Nephron (organoid): ENCODE data around the gene TP53BP2.

Experiments used
- H3K27ac Mint-ChIP-seq, 3 experiments: 2 replicates each; pipeline ENCODE4 v1.8.0; 2020; ENCODE audit warnings: mixed read lengths in 3 of 3, mild to moderate bottlenecking in 2 of 3, moderate library complexity in 1 of 3
- H3K27me3 Mint-ChIP-seq: 2 replicates; pipeline ENCODE4 v1.8.0; 2021; ENCODE audit warnings: low read depth, mild to moderate bottlenecking, moderate library complexity, mixed read lengths
- H3K36me3 Mint-ChIP-seq: 2 replicates; pipeline ENCODE4 v1.8.0; 2020; ENCODE audit warnings: low read depth, mixed read lengths
- H3K4me1 Mint-ChIP-seq: 2 replicates; pipeline ENCODE4 v1.8.0; 2020; ENCODE audit warnings: mixed read lengths
- H3K4me3 Mint-ChIP-seq, 3 experiments: 2 replicates each; pipeline ENCODE4 v1.8.0; 2020; ENCODE audit warnings: mild to moderate bottlenecking in 3 of 3, mixed read lengths in 3 of 3, moderate library complexity in 2 of 3
- H3K9me3 Mint-ChIP-seq: 2 replicates; pipeline ENCODE4 v1.8.0; 2020; ENCODE audit warnings: mixed read lengths
- TF ChIP-seq, protein P1 (sequence below), 3 experiments: fragments of 200-600 bp; sonication (generic); IDR thresholded peaks; one replicate each; pipeline ENCODE4 v1.5.0; 2021; ENCODE audit warnings: antibody characterized with exemption in 3 of 3; ENCODE audit not compliant: unreplicated experiment in 3 of 3

TP53BP2 gene

DNA sequence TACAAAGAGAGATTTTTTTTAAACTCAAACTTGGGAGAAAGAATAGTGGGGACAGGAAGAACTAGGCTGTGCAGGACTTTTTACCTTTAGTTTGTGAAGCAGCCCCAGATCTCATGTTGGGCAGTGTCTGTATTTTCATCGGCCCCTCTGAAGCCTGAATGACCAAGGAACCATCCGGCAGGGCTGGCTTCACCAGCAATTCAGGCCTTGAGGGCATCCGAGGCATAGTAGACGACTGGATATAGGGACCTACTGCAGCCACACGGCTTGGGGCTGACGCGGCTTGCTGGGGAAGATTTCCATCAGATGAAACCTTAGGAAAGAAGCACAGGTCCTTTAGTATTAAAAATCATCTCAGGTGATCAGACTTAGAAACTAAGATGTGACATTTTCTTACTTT lies 43.7 kb downstream of the TP53BP2 start:
- peak overlapping the region in 1 of 3 experiments; percentile 64 for H3K4me3 Mint-ChIP-seq
- no peaks in the 10 kb centered on the region for H3K9me3 Mint-ChIP-seq
- peaks cover 19% of the 10 kb centered on the region for H3K4me1 Mint-ChIP-seq
- TF ChIP-seq, protein P1, sequence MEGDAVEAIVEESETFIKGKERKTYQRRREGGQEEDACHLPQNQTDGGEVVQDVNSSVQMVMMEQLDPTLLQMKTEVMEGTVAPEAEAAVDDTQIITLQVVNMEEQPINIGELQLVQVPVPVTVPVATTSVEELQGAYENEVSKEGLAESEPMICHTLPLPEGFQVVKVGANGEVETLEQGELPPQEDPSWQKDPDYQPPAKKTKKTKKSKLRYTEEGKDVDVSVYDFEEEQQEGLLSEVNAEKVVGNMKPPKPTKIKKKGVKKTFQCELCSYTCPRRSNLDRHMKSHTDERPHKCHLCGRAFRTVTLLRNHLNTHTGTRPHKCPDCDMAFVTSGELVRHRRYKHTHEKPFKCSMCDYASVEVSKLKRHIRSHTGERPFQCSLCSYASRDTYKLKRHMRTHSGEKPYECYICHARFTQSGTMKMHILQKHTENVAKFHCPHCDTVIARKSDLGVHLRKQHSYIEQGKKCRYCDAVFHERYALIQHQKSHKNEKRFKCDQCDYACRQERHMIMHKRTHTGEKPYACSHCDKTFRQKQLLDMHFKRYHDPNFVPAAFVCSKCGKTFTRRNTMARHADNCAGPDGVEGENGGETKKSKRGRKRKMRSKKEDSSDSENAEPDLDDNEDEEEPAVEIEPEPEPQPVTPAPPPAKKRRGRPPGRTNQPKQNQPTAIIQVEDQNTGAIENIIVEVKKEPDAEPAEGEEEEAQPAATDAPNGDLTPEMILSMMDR (IDR thresholded peaks at IDR 0.05; ENCODE audit: unreplicated experiment in 3 of 3) = no peak
- no peaks in the 10 kb centered on the region for H3K27me3 Mint-ChIP-seq
- no peak overlapping the region for H3K27ac Mint-ChIP-seq
- peaks cover 82% of the 10 kb centered on the region for H3K36me3 Mint-ChIP-seq

DNA sequence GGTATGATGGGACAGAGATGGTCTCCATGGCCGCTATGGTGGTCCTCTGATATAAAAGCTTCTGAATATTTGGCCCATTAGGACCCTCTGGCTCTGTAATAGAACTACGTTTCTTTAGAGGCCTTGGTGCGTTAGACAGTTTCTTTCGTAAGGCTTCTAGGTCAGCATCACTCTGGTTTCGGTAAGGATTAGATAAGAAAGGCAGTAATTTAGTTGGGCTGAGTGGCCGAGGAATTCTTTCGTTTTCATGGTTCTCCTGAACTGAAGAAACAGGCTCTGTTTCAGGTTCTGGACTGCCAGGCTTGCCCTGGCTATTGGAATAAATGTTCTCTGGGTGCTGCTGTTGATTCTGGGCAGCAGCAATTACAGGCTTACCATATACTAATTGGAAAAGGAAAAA lies 49.5 kb downstream of the TP53BP2 start:
- Mint-ChIP-seq H3K27ac (no peak overlapping the region), H3K4me3 (no peak overlapping the region), H3K36me3 (peaks cover 70% of the 10 kb centered on the region), H3K4me1 (peaks cover 8% of the 10 kb centered on the region), H3K27me3 (no peaks in the 10 kb centered on the region), H3K9me3 (no peaks in the 10 kb centered on the region)
- TF ChIP-seq, protein P1 (IDR thresholded peaks at IDR 0.05; ENCODE audit: unreplicated experiment in 3 of 3) = no peak

DNA sequence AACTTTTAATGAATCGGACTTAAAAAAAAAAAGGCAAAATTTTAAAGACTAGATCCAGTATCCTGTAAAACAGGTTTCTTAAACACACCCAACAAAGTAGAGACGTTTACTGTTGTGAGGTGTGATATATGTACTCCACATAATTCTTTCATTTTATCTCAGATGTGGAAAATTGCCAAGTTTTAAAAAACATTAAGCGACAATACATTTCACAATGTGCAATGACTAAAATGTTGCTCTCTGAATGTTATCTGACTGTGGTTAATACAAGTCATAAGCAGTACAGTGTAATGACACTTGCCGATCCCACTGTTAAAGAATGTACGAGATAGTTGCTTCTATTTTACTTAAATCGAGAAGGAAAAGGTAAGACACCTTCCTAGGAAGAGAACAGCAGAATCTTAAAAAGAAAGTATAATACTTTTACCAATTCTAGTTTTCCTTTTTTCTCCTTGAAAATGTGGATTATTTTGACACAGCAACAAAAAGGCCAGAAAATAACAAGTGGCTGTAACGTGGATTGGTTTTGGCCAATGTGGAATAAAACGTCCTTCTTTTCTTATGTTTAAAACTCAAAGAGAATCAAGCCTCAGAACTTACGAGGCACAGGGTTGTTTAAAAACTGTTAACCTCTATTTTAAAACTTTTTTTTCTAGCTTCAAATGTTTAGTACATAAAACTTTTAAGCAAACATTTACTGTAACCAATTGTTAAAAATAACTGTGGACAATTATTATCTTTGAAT lies 51.4 kb downstream of the TP53BP2 start:
- Mint-ChIP-seq H3K36me3 (peaks cover 57% of the 10 kb centered on the region), H3K27me3 (no peaks in the 10 kb centered on the region)

DNA sequence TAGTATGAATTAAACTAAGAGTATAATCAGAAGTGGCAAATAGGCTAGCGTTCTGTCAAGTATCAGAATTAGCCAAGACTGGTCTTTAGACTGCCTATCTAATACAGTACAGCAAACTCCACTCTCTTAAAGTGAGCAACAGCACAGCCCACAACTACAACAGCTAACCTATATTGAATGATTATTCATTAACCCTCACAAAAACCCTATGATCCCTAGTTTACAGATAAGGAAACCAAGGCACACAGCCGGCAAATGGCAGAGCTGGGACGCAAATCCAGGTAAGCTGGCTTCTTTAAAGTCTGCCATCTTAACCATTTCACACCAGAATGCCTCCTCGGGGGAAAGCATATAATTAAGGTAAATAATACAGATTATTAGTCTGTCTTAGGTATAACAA lies 52.0 kb downstream of the TP53BP2 start:
- no peaks in the 10 kb centered on the region for H3K9me3 Mint-ChIP-seq
- H3K36me3 Mint-ChIP-seq = peaks cover 59% of the 10 kb centered on the region
- no peaks in the 10 kb centered on the region for H3K27me3 Mint-ChIP-seq
- H3K4me3 Mint-ChIP-seq = no peak overlapping the region
- H3K27ac Mint-ChIP-seq = peak overlapping the region in 1 of 3 experiments; percentile 19
- H3K4me1 Mint-ChIP-seq = peaks cover 7% of the 10 kb centered on the region
- TF ChIP-seq, protein P1 (IDR thresholded peaks at IDR 0.05; ENCODE audit: unreplicated experiment in 3 of 3) = no peak

More for the DNA sequence above, 51.4 kb downstream of the TP53BP2 start:
- Mint-ChIP-seq H3K9me3 (no peaks in the 10 kb centered on the region), H3K27ac (no peak overlapping the region), H3K4me1 (peaks cover 7% of the 10 kb centered on the region), H3K4me3 (no peak overlapping the region)
- TF ChIP-seq, protein P1 (IDR thresholded peaks at IDR 0.05; ENCODE audit: unreplicated experiment in 3 of 3) = no peak

DNA sequence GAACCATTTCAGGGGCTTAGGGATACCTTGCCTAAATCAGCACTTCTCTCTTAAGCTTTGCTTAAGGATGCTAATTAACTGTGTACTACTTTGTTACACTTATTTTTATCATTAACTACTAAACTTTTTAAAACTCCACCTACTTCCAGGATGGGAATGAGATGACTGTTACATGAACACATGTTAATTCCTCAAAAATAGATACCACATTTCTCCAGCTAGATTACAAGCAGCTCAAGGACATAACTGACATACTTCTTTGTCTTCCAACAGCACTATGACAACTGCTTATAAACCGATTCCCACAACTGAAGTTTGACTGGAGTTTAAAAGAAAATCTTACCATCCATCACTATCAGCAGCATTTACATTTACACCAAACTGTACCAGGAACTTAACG lies 53.7 kb downstream of the TP53BP2 start:
- H3K4me1 Mint-ChIP-seq = peaks cover 7% of the 10 kb centered on the region
- H3K27ac Mint-ChIP-seq = peak overlapping the region in 1 of 3 experiments; percentile 4
- H3K4me3 Mint-ChIP-seq = no peak overlapping the region
- H3K36me3 Mint-ChIP-seq = peaks cover 58% of the 10 kb centered on the region
- no peaks in the 10 kb centered on the region for H3K9me3 Mint-ChIP-seq
- no peaks in the 10 kb centered on the region for H3K27me3 Mint-ChIP-seq
- TF ChIP-seq, protein P1 (IDR thresholded peaks at IDR 0.05; ENCODE audit: unreplicated experiment in 3 of 3) = no peak
